SU-DHL-6 (cell line): ENCODE measurements around the gene EML6.

ENCODE experiments used
- H2AFZ ChIP-seq: fragments of 200-600 bp; sonication (generic); 2 replicates; pipeline ENCODE4 v1.6.1; 2014; ENCODE audit warnings: low read depth, mild to moderate bottlenecking, moderate library complexity, mixed read lengths, antibody characterized with exemption, low read length; ENCODE audit not compliant: severe bottlenecking
- H3F3A ChIP-seq: fragments of 200-600 bp; shearing (Covaris generic); 2 replicates; pipeline ENCODE4 v1.6.0; 2016; ENCODE audit warnings: antibody characterized with exemption, mild to moderate bottlenecking; ENCODE audit not compliant: insufficient read depth
- H3K27ac ChIP-seq: fragments of 200-600 bp; sonication (generic); 2 replicates; pipeline ENCODE4 v1.5.1; 2016; ENCODE audit warnings: low read depth, mild to moderate bottlenecking, low read length, moderate library complexity, mixed read lengths
- H3K27me3 ChIP-seq: fragments of 200-600 bp; sonication (generic), shearing (Covaris generic); 2 replicates; pipeline ENCODE4 v1.6.0; 2014; ENCODE audit warnings: mild to moderate bottlenecking, low read length
- H3K36me3 ChIP-seq: fragments of 200-600 bp; sonication (generic); 2 replicates; pipeline ENCODE4 v1.6.1; 2014; ENCODE audit warnings: mild to moderate bottlenecking, low read length, mixed read lengths
- H3K4me2 ChIP-seq: fragments of 300-600, 200-600 bp; shearing (Covaris generic), sonication (generic); 2 replicates; pipeline ENCODE4 v1.6.0; 2014; ENCODE audit warnings: low read length, low read depth, mild to moderate bottlenecking; ENCODE audit not compliant: poor library complexity, severe bottlenecking
- H3K4me3 ChIP-seq: fragments of 200-600 bp; sonication (generic); 2 replicates; pipeline ENCODE4 v1.5.1; 2014; ENCODE audit warnings: antibody characterized with exemption, low read length, mild to moderate bottlenecking, mixed read lengths; ENCODE audit not compliant: insufficient read depth, poor library complexity, severe bottlenecking
- H3K79me2 ChIP-seq: fragments of 200-600 bp; sonication (generic); 2 replicates; pipeline ENCODE4 v1.6.1; 2014; ENCODE audit warnings: mild to moderate bottlenecking, low read length, moderate library complexity; ENCODE audit not compliant: insufficient read depth
- H3K9ac ChIP-seq: fragments of 200-600 bp; sonication (generic); 2 replicates; pipeline ENCODE4 v1.7.0; 2014; ENCODE audit warnings: mild to moderate bottlenecking, low read length
- H3K9me2 ChIP-seq: fragments of 200-600 bp; sonication (generic); replicated peaks from 2 replicates; pipeline ENCODE4 v1.6.1; 2014; ENCODE audit warnings: low read length; ENCODE audit not compliant: insufficient read depth
- H3K9me3 ChIP-seq: fragments of 200-600 bp; sonication (generic); 2 replicates; pipeline ENCODE4 v1.6.1; 2014; ENCODE audit warnings: low read length, mixed read lengths; ENCODE audit not compliant: insufficient read depth
- H4K20me1 ChIP-seq: fragments of 200-600 bp; sonication (generic); 2 replicates; pipeline ENCODE4 v1.6.1; 2014; ENCODE audit warnings: low read depth, mild to moderate bottlenecking, antibody characterized with exemption, low read length, moderate library complexity, mixed read lengths
- EZH2phosphoT487 ChIP-seq: fragments of 200-600 bp; sonication (generic), shearing (Covaris generic); conservative IDR thresholded peaks from 2 replicates; pipeline ENCODE4 v1.6.1; 2018; ENCODE audit warnings: mild to moderate bottlenecking, antibody characterized with exemption, low read length, moderate library complexity, mixed read lengths
- TF ChIP-seq, protein P1 (sequence below): fragments of 200-600 bp; sonication (generic); IDR thresholded peaks from one replicate; pipeline ENCODE4 v1.5.1; 2017; ENCODE audit warnings: antibody characterized with exemption, mild to moderate bottlenecking, low read length, moderate library complexity; ENCODE audit not compliant: insufficient read depth, poor library complexity, severe bottlenecking

EML6 gene

DNA sequence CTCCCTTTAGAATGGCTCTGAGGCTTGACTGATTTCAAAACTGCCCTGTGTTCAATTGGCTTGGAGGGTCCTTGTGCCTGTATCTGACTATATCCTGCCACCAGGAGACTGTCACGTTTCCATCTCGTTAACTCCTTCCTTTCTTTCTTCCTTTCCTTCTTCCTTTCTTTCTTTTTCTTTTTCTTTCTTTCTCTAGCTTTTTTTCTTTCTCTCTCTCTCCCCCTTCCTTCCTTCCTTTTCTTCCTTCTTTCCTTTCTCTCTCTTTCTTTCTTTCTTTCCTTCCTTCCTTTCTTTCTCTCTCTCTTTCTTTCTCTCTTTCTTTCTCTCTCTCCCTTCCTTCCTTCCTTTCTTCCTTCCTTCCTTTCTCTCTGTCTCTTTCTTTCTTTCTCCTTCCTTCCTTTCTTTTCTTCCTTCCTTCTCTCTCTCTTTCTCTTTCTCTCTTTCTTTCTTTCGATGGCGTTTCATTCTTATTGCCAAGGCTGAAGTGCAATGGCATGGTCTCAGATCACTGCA is 38.1 kb upstream of the EML6 start:
- Histone ChIP-seq H3K9me2 (no peaks in the 10 kb centered on the region), H2AFZ (no peak overlapping the region), H3K27me3 (no peaks in the 10 kb centered on the region), H3K79me2 (no peaks in the 10 kb centered on the region), H3K4me3 (no peak overlapping the region), H3K4me2 (no peak overlapping the region), H3K36me3 (no peaks in the 10 kb centered on the region), H3K9ac (no peak overlapping the region), H3F3A (no peaks in the 10 kb centered on the region), H3K27ac (no peak overlapping the region), H3K9me3 (no peaks in the 10 kb centered on the region), H4K20me1 (no peaks in the 10 kb centered on the region)
- TF ChIP-seq EZH2phosphoT487, result no peak
- TF ChIP-seq, protein P1, sequence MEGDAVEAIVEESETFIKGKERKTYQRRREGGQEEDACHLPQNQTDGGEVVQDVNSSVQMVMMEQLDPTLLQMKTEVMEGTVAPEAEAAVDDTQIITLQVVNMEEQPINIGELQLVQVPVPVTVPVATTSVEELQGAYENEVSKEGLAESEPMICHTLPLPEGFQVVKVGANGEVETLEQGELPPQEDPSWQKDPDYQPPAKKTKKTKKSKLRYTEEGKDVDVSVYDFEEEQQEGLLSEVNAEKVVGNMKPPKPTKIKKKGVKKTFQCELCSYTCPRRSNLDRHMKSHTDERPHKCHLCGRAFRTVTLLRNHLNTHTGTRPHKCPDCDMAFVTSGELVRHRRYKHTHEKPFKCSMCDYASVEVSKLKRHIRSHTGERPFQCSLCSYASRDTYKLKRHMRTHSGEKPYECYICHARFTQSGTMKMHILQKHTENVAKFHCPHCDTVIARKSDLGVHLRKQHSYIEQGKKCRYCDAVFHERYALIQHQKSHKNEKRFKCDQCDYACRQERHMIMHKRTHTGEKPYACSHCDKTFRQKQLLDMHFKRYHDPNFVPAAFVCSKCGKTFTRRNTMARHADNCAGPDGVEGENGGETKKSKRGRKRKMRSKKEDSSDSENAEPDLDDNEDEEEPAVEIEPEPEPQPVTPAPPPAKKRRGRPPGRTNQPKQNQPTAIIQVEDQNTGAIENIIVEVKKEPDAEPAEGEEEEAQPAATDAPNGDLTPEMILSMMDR, result no peak

DNA sequence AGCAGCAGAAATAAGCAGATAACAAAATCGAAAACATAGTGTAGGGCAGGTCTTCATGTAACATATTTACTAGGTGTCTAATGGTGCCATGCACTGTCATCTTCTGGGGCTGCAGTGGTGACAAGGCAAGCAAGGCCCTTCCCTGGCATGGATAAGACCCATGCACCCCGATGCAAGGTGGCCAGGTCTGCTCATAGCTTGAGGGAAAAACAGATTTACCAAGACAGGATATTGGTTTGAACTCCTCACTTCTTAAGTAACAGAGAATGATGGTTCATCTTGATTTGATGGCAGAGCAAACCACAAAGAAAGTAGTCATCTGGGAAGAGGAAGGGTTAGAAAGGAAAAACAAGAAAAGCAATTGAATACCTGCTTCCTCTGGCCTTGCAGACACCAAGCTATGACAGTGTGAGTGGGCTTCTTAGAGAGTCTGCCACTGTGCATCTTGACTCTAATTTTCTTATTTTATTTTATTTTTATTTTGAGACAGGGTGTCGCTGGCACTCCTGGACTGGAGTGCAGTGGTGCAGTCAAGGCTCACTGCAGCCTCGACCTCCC is 35.8 kb upstream of the EML6 start:
- no peak for TF ChIP-seq EZH2phosphoT487
- H3K4me2 ChIP-seq, result no peak overlapping the region
- H3K9me3 ChIP-seq, result no peaks in the 10 kb centered on the region
- H2AFZ ChIP-seq, result no peak overlapping the region
- H3K27ac ChIP-seq, result no peak overlapping the region
- no peaks in the 10 kb centered on the region for H3K79me2 ChIP-seq
- H3K9ac ChIP-seq, result no peak overlapping the region
- H3F3A ChIP-seq, result no peaks in the 10 kb centered on the region
- H3K27me3 ChIP-seq, result no peaks in the 10 kb centered on the region
- no peak overlapping the region for H3K4me3 ChIP-seq
- H3K36me3 ChIP-seq, result no peaks in the 10 kb centered on the region
- H3K9me2 ChIP-seq, result no peaks in the 10 kb centered on the region
- no peaks in the 10 kb centered on the region for H4K20me1 ChIP-seq

DNA sequence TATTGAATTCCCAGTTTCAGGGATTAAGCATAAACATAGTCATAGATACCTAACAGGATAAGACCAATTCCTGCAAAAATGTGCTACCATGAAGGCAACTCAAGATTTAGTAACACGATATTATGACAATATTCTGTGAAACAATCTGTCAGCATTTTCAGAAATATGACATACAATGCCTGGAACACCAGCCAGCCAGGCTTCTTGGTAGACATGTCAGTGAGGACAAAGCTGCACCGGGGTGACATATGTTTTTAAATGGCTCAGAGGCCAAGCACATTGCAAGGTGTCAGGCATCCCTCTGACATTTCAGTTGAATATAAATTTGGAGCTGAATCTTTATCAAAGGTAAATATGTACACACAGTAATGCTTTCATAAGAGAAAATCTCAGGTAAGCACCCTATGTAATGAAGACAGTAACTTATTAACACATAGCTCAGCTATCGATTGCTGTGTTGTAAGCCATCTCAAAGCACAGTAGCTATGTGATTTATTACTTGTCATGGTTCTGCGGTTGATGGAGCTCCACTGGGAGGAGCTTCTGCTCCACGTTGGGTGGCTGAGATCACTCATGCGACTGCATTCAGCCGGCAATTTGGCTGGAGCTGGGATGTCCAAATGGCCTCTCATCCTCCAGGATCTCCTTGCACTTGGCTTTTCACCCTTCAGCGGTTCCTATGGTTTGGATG is 31.9 kb upstream of the EML6 start:
- no peaks in the 10 kb centered on the region for H3K9me2 ChIP-seq
- no peaks in the 10 kb centered on the region for H3F3A ChIP-seq
- no peak overlapping the region for H3K4me2 ChIP-seq
- H3K9me3 ChIP-seq, result no peaks in the 10 kb centered on the region
- no peak overlapping the region for H3K9ac ChIP-seq
- H3K27me3 ChIP-seq, result no peaks in the 10 kb centered on the region
- TF ChIP-seq, protein P1, result no peak
- TF ChIP-seq EZH2phosphoT487, result no peak
- no peaks in the 10 kb centered on the region for H4K20me1 ChIP-seq
- H3K36me3 ChIP-seq, result no peaks in the 10 kb centered on the region
- H3K79me2 ChIP-seq, result no peaks in the 10 kb centered on the region
- no peak overlapping the region for H3K27ac ChIP-seq
- no peak overlapping the region for H2AFZ ChIP-seq
- no peak overlapping the region for H3K4me3 ChIP-seq

DNA sequence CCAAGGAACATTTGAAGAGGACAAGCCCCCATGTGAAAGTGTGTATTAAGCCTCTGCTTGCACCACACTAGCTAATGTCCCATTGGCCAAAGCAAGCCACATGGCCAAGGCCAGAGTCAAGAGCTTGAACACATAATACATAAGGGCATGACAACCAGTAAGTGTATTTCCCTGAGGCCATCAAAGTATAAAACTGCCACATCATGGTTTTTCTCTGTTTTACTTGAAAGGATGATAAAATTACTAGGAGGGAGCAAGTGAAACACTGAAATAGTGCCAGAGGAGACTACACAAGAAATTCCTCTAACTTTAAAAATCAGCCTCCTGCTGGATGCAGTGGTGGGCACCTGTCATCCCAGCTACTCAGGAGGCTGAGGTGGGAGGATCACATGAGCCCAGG is 30.9 kb upstream of the EML6 start:
- H4K20me1 ChIP-seq, result no peaks in the 10 kb centered on the region
- no peaks in the 10 kb centered on the region for H3K9me3 ChIP-seq
- H3K4me3 ChIP-seq, result no peak overlapping the region
- H3K4me2 ChIP-seq, result no peak overlapping the region
- no peak overlapping the region for H3K27ac ChIP-seq
- H3F3A ChIP-seq, result no peaks in the 10 kb centered on the region
- no peaks in the 10 kb centered on the region for H3K27me3 ChIP-seq
- no peak overlapping the region for H2AFZ ChIP-seq
- no peak overlapping the region for H3K9ac ChIP-seq
- H3K36me3 ChIP-seq, result no peaks in the 10 kb centered on the region
- H3K9me2 ChIP-seq, result no peaks in the 10 kb centered on the region
- no peaks in the 10 kb centered on the region for H3K79me2 ChIP-seq
- TF ChIP-seq, protein P1, result no peak
- no peak for TF ChIP-seq EZH2phosphoT487
